ENCODE data around the gene FGGY.

The FGGY gene

GRCh38 chr1:59667020-59667419, 370.1 kb downstream of the FGGY start:
- DNase-seq = no peak

GRCh38 chr1:59669752-59670312, 372.9 kb downstream of the FGGY start:
- no peak for DNase-seq

GRCh38 chr1:59670662-59671061, 373.8 kb downstream of the FGGY start:
- no peak for DNase-seq

GRCh38 chr1:59671066-59671952, 374.4 kb downstream of the FGGY start:
- DNase-seq = no peak

GRCh38 chr1:59671953-59672305, 375.0 kb downstream of the FGGY start:
- no peak for DNase-seq

GRCh38 chr1:59672851-59673572, 376.1 kb downstream of the FGGY start:
- no peak for DNase-seq

- DNase-seq = no peak
Measured at GRCh38 chr1:59673573-59674450, 376.9 kb downstream of the FGGY start.

DNA sequence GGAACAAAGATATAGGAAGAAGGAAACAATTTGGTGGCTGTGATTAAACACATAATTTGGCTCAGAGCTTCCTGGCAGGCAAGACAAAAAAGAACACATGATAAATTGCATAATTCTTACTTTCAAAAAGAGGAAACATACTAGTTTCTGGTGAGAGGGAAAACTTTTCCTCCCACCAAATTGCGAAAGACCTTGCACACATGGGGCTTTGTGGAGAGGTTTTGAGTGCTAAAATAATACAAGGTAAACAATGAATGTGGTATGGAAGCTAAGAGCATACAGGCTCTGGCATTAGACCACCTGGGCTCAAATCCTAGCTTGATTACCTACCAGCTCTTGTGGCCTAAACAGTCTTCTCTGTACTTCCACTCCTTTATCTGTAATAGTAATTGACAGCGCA, 377.7 kb downstream of the FGGY start:
- no peak for DNase-seq

DNA sequence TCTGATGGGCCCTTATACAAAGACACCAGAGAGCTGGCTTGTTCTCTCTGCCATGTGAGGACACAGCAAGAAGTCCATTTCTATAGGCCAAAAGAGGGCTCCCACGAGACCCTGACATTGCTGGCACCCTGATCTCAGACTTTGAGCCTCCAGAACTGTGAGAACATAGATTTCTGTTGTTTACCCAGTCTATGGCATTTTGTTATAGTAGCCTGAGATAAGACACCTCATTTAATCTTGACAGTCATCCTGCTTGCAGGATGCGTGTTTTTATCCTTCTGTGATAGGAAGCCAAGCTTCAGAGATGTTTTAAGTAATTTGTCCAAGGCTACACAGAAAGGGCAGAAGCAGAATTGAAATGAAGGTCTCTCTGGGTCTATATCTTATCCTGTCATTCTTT, 379.0 kb downstream of the FGGY start:
- no peak for DNase-seq

DNA sequence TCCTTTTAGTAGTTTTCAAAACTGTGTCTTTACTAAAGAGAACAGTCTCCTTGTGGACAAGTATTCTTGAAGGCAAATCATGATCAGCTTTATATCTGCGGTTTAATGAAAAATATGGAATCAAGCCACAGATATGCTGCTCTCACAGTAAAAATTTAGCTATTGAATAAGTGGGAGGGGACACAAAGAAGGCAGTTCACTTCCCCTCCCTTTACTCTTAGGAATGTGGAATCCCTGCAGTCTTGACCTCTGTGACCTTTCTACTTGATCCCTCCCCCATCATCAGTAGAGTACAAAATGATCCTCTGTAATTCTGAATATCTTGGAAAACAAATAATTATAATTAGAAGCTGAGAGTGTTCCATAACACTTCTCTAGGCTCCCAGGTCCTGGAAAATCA, 381.1 kb downstream of the FGGY start:
- no peak for DNase-seq

GRCh38 chr1:59678493-59679228, 381.8 kb downstream of the FGGY start:
- DNase-seq = no peak

- no peak for DNase-seq
Measured at GRCh38 chr1:59680044-59680443, 383.1 kb downstream of the FGGY start.

DNA sequence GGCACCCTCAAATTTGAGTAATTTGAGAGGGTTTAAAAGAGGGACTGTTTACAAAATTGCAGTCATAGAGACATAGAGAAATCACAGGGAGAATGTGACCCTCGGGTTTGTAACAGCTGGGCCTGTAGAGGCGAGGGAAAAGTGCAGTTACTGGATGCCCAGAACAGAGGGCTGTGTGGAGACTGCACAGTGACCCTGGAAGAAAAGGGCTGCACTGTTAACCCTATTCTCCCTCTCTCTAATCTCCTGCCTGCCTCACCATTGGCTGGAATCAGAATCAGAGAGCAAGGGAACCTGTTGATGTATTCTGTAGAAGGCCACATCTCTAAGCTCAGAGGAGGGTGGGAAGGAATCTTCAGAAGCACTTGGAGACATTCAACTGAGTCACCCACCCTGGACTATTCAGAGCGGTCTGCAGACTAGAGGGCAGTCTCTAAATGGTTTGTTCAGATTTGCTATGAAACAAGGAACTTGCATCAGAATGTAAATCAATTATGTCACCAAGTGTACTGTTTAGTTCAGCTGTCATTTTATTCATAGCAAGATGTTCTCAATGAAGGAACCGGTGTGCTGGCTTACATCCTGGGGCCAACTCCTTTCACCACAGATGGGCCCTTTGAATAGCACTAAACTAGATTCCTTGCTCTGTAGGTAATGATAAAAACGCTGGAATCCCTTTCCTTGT, 385.6 kb downstream of the FGGY start:
- DNase-seq = no peak

- no peak for DNase-seq
Measured at GRCh38 chr1:59683197-59683596, 386.3 kb downstream of the FGGY start.

- no peak for DNase-seq
Measured at GRCh38 chr1:59684698-59685097, 387.8 kb downstream of the FGGY start.

GRCh38 chr1:59685101-59685500, 388.2 kb downstream of the FGGY start:
- no peak for DNase-seq

DNA sequence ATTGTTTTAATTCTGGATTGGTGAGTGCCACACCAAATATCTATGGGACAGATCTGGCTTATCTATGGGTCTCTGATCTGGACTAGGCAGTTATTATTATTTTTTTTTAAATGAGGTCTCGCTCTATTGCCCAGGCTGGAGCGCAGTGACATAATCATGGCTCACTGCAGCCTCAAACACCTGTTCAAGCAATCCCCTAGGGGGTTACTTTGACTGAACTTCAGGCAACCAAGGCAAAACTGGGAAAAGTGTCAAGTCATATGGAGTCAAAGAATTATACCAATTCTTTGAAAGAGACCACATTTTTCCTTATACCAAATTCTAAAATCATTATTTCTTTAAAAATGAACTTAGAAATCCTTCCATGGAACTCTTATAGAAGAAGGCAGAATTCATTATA, 388.8 kb downstream of the FGGY start:
- no peak for DNase-seq

DNA sequence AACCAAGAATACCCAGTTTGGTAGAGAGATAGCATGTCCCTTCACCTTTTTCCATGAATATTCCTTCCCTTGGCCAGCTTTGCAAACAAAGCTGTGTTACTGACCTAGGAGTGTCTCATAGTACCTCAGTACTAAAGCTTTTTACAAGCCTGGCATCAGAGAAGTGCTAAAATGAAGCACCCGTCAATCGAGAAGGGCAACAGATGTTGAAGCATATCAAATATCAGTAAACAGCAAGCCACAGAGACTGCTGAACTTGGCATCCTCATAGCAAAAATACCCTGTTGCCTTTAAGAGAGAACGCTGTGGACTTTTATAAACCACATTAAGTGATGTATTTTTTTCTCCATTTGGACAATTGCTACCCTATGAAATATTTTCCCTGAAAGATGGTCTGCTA, 389.3 kb downstream of the FGGY start:
- no peak for DNase-seq

- no peak for DNase-seq
Measured at GRCh38 chr1:59686574-59686973, 389.7 kb downstream of the FGGY start.

DNA sequence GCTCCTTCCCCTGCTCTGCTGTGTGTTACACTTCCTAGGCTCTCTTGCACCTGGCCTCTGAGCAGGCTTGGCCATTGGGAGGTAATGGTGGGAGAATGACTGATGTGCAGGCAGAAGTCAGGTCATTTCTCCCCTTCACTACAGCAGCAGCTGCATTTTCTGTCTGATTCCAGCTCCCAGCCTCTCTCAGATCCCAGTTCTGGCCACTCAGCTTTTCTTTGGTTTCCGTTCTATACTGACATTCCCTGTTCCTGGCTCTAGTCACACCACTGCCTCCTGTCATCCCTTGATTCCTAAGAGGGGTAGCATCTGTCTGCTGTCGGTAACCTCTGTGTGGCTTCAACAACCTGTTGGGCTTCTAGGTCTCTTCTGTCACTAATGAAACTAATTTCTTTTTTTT, 390.2 kb downstream of the FGGY start:
- DNase-seq = no peak

GRCh38 chr1:59688976-59689375, 392.1 kb downstream of the FGGY start:
- no peak for DNase-seq

DNA sequence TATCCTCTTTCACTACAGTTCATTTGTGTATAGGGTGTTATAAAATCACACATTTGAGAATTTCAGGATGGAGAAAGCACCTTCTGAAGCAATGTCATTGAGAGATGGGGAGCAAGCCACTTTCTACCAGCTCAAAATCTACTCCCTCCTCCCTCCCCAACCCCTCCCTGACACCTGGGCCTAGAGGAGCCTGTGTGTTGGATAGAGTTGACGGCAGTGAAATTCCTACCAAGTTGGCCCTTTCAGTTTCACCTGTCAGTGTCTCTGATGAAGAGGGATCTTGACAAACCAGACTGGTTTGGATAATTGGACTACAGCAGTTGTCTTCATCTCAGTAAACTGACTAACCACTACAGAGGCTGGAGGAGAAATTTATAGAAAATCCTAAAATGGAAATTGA, 392.8 kb downstream of the FGGY start:
- no peak for DNase-seq
